Type B pancreatic cell (in vitro differentiated cells): ENCODE data around the gene HSDL2. TPM values are rescaled to one million over a fixed set of nuclear protein-coding genes. Genes with fewer than 3 reads are reported as not detected.

ENCODE experiments used
- DNase-seq: peaks from one replicate; pipeline ENCODE4 v3.0.0; 2021; ENCODE audit warnings: mixed read lengths; ENCODE audit not compliant: unreplicated experiment; ENCODE audit errors: extremely low spot score
- H3K27ac Mint-ChIP-seq: 2 replicates; pipeline ENCODE4 v1.8.0; 2021; ENCODE audit warnings: mild to moderate bottlenecking, mixed read lengths
- H3K27me3 Mint-ChIP-seq: 2 replicates; pipeline ENCODE4 v1.8.0; 2021; ENCODE audit warnings: mixed read lengths
- H3K36me3 Mint-ChIP-seq: 2 replicates; pipeline ENCODE4 v1.8.0; 2021; ENCODE audit warnings: mixed read lengths
- H3K4me1 Mint-ChIP-seq: one replicate; pipeline ENCODE4 v1.8.0; 2021; ENCODE audit warnings: mixed read lengths; ENCODE audit not compliant: unreplicated experiment
- H3K4me3 Mint-ChIP-seq: 2 replicates; pipeline ENCODE4 v1.8.0; 2021; ENCODE audit warnings: mild to moderate bottlenecking, mixed read lengths
- H3K9me3 Mint-ChIP-seq: 2 replicates; pipeline ENCODE4 v1.8.0; 2021; ENCODE audit warnings: mixed read lengths
- long read RNA-seq: library from polyadenylated mRNA; unstranded; transcript quantifications from one replicate; pipeline ENCODE4 v2.0.0, GENCODE V29; 2020
- total RNA-seq: library from RNA; stranded (reverse); gene quantifications from 2 replicates; pipeline ENCODE4 v1.2.1, GENCODE V29; 2021; ENCODE audit warnings: low replicate concordance
- TF ChIP-seq, protein P1 (sequence below): fragments of 200-600 bp; sonication (generic); conservative IDR thresholded peaks from 2 replicates; pipeline ENCODE4 v1.5.0; 2021; ENCODE audit warnings: antibody characterized with exemption, mild to moderate bottlenecking

Gene HSDL2
- total RNA-seq: 37.5 and 38.6 TPM in 2 replicates
- long read RNA-seq, transcript HSDL2-202 (11 exons, 3,350 nt): major isoform, 192 of 229 reads
- long read RNA-seq, partial matches to known transcripts: 4 of 229 reads
- long read RNA-seq, other reads (novel, unspliced or antisense): 31 of 229 reads

DNA sequence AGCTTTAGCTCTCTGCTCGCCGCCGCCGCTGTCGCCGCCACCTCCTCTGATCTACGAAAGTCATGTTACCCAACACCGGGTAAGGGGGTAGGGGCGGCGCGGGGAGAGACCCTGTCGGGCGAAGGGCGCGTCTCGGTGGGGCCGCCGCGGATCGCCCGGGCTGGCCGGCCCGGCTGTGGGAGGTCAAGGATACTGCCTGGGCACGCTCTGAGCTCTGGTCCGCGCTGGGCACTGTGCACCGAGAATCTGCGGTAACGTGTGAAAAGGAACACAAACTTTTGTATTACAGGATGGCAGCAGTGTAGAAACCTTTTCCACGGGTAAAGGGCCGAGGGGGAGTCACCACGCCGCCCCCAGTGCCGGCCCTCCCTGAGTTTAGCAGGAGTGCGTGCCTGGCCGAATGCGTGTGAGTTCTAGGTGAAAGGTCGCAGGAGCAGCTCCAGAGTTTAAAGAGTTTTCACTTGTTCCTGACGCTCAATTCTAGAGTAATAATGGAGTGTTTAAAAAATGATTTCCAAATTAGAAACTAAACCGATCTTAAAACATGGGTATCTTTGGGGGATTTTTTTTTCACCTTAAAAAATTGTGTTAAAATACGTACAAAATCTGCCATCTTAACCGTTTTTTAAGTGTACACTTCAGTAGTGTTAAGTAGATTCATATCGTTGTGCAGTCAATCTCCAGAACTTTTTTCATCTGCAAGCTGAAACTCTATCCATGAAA lies at the start of gene HSDL2:
TSS of gene HSDL2 (plus strand) at position 7 of the 723 bp plus-strand sequence. CDS start at position 63, 56 bp downstream.
- DNase-seq: no peak
- peaks cover 10% of the 10 kb centered on the region for H3K36me3 Mint-ChIP-seq
- H3K4me3 Mint-ChIP-seq: peak within 1 kb of the TSS; percentile 97
- H3K4me1 Mint-ChIP-seq: peaks cover 40% of the 10 kb centered on the region
- TF ChIP-seq, protein P1, sequence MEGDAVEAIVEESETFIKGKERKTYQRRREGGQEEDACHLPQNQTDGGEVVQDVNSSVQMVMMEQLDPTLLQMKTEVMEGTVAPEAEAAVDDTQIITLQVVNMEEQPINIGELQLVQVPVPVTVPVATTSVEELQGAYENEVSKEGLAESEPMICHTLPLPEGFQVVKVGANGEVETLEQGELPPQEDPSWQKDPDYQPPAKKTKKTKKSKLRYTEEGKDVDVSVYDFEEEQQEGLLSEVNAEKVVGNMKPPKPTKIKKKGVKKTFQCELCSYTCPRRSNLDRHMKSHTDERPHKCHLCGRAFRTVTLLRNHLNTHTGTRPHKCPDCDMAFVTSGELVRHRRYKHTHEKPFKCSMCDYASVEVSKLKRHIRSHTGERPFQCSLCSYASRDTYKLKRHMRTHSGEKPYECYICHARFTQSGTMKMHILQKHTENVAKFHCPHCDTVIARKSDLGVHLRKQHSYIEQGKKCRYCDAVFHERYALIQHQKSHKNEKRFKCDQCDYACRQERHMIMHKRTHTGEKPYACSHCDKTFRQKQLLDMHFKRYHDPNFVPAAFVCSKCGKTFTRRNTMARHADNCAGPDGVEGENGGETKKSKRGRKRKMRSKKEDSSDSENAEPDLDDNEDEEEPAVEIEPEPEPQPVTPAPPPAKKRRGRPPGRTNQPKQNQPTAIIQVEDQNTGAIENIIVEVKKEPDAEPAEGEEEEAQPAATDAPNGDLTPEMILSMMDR: no peak
- H3K27ac Mint-ChIP-seq: peak within 1 kb of the TSS; percentile 99
- no peaks in the 10 kb centered on the region for H3K27me3 Mint-ChIP-seq
- peaks cover 7% of the 10 kb centered on the region for H3K9me3 Mint-ChIP-seq

GRCh38 chr9:112331674-112331952 lies 48.3 kb upstream of the HSDL2 start:
- TF ChIP-seq, protein P1: no peak

DNA sequence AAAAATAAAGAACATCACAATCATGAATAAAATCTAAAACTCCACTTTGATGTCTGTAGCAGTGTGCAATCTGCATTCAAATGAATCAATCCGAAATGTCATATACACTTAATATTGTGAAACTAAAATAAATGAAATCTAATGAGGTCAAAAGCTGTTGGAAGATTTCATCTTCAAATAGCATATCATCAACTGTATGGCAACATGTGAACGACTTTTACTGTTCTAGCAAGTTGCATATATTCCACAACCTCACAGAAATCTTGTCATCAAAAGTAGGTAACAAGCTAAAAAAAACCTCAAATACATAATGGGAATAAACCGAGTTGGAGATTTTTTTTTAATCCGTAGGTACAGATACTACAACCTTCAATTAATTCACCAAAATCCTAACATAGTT lies 47.7 kb upstream of the HSDL2 start:
- TF ChIP-seq, protein P1: no peak
- no peaks in the 10 kb centered on the region for H3K27me3 Mint-ChIP-seq
- H3K4me3 Mint-ChIP-seq: peak overlapping the region; percentile 97
- no peak for DNase-seq
- H3K4me1 Mint-ChIP-seq: peaks cover 22% of the 10 kb centered on the region
- no peaks in the 10 kb centered on the region for H3K9me3 Mint-ChIP-seq
- peak overlapping the region; percentile 98 for H3K27ac Mint-ChIP-seq
- H3K36me3 Mint-ChIP-seq: peaks cover 6% of the 10 kb centered on the region

More at GRCh38 chr9:112331674-112331952, 48.3 kb upstream of the HSDL2 start:
- Mint-ChIP-seq H3K27ac (peak overlapping the region; percentile 98), H3K36me3 (peaks cover 6% of the 10 kb centered on the region), H3K9me3 (no peaks in the 10 kb centered on the region), H3K4me3 (peak overlapping the region; percentile 97), H3K4me1 (peaks cover 22% of the 10 kb centered on the region), H3K27me3 (no peaks in the 10 kb centered on the region)
- no peak for DNase-seq

GRCh38 chr9:112332674-112332976 lies 47.3 kb upstream of the HSDL2 start:
- H3K4me1 Mint-ChIP-seq: peaks cover 22% of the 10 kb centered on the region
- no peaks in the 10 kb centered on the region for H3K9me3 Mint-ChIP-seq
- DNase-seq: no peak
- H3K36me3 Mint-ChIP-seq: peaks cover 6% of the 10 kb centered on the region
- H3K4me3 Mint-ChIP-seq: peak overlapping the region; percentile 97
- no peaks in the 10 kb centered on the region for H3K27me3 Mint-ChIP-seq
- TF ChIP-seq, protein P1: peak; percentile 66
- H3K27ac Mint-ChIP-seq: peak overlapping the region; percentile 98

DNA sequence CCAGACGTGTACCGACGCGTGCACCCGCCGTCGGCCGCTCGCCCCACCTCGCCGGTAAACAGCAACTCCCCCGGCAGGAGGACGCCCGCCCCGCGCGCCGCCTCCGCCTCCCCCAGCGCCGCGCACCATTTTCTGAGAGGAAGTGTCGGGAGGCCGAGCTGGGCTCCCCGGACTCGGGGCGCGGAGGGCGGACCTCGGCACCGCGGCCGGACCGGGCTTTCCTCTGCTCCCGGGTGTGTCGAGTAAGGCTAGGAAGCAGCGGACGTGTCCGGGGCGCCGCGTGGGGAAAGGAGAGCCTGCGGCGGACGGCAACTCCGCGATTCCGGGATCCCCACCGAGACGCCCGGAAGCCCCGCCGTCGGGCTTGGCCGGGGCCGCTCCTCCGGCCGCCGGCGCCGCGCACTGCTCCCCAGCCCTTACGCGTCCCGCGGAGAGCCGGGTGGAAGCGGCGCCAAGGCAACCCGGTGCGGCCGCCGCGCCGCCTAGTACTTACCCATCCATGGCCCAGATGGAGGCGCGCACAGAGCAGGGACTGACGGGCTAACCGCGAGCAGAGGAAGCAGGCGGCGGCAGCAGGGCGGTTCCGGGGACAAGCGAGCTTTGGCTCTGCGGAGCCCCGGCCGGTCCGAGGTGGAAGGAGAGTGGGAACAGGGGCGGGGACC lies 46.8 kb upstream of the HSDL2 start, which contains the start of gene PTBP3:
TSS of gene PTBP3 (minus strand) at position 643 of the 662 bp plus-strand sequence. CDS start 35,754 bp downstream, outside the sequence.
- H3K27me3 Mint-ChIP-seq: no peaks in the 10 kb centered on the region
- peaks cover 6% of the 10 kb centered on the region for H3K36me3 Mint-ChIP-seq
- H3K27ac Mint-ChIP-seq: peak within 1 kb of the TSS; percentile 98
- no peaks in the 10 kb centered on the region for H3K9me3 Mint-ChIP-seq
- H3K4me3 Mint-ChIP-seq: peak within 1 kb of the TSS; percentile 97
- H3K4me1 Mint-ChIP-seq: peaks cover 20% of the 10 kb centered on the region
- DNase-seq: peak; percentile 79
- TF ChIP-seq, protein P1: peak; percentile 4
